GM21423 (cell line): ENCODE data around the gene FAM107B.

Source experiments
- ATAC-seq: cut with Tn5 transposase; IDR thresholded peaks from one replicate; pipeline ENCODE4 v1.9.1; 2021; ENCODE audit warnings: mild to moderate bottlenecking, moderate library complexity; ENCODE audit not compliant: unreplicated experiment

Gene FAM107B

GRCh38 chr10:14779001-14779651, 4.4 kb upstream of the FAM107B start:
- ATAC-seq: no peak

DNA sequence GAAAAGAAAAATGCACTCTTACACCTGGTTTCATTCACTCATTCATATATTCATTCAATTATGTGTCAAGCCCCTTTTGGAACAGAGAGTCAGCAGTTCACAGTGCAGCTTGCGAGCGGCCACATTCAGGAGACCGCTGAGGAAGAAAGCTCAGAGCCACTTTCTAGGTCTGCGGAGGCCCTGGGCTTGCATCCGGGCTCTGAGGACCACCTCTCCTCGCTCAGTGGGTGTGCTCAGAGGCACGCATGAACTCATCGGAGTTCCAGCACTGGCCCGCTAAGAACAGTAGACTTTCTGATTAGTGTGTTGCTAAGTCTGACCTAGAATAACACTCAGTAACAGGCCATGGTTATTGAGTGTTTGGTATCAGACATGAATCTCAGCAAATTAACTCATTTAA, 1.8 kb upstream of the FAM107B start:
- ATAC-seq: no peak

DNA sequence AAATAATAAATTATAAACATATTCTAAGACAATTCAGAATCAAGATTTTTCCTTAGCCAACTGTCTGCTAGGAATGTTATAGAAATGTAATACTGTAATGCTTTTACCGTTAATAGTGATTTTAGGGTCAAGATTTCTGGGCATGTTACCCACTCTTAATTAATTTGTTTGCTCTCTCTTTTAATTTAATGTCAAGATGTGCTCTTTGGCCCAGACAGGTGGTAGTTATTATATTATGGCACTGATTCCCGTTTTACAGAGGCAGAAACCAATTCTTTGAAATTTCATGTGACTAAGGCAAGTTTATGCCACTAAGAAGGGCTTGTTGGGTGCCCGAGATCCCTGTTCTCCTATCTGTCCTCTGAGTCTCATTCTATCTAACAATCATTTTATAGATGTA, 959 bp upstream of the FAM107B start:
- no peak for ATAC-seq

GRCh38 chr10:14774214-14774580, 500 bp downstream of the FAM107B start:
- ATAC-seq: no peak

- no peak for ATAC-seq
These were observed 1.0 kb downstream of the FAM107B start for GRCh38 chr10:14773551-14774213.

- ATAC-seq: no peak
These were observed 2.3 kb downstream of the FAM107B start for GRCh38 chr10:14772399-14772798.

DNA sequence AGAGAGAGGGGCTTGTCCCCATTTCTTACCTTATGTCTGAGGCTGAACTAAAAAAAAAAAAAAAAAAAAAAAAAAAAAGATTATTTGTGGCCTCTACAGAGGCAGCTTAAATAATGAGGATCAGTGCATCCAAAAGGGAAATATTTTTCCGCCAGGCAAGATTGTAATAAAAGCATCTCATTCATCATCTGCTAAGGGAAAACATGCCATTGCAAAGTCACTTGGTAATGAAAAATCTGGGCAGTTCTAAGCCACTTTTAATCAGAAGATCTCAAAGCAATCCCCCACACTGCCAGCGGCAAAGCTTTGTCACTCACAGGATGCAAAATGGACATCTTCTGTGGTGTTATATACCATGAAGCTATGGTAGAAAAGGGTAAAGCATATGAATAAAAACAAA, 3.8 kb downstream of the FAM107B start:
- no peak for ATAC-seq

- no peak for ATAC-seq
These were observed 13.3 kb downstream of the FAM107B start for GRCh38 chr10:14761372-14761771.

DNA sequence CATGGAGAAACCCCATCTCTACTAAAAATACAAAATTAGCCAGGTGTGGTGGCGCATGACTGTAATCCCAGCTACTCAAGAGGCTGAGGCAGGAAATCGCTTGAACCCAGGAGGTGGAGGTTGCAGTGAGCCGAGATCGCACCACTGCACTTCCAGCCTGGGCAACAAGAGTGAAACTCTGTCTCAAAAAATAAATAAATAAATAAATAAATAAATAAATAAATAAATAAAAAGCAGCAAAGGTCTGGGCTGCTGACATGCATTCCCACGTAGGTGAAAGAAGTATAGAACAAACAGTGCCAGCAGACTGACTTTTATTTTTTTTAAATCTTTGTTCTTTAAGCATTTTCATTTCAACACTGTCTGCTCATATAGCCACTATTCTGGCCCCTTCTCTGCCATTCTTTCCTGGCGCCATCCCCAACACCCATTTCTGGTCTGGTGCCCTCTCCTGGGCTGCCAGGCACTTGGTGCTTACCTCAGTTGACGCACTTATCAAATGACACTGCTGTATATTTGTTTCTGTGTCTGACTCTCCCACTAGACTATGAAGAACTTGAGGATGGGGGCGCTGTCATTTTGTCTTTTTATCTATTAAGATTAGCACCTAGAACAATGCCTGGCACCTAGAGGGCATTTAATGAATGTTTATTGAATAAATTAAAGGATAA, 15.6 kb downstream of the FAM107B start:
- no peak for ATAC-seq

DNA sequence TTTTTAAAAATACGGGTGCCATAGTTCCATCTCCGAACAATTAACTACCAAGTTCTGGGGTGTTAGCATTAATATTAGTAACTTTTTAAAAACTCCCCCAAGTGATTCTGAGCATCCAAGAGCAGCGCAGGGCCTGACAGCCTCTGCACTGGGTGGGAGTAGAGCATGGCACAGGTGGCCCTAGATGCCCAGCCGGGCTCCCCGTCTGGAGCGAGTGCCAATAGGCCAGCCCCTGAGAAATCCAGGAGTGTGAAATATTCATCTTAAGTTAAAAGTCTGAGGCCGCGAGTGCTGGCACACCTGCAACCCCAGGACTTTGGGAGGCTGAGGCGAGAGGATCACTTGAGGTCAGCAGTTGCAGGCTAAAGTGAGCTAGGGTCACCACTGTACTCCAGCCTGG, 16.2 kb downstream of the FAM107B start:
- ATAC-seq: no peak

DNA sequence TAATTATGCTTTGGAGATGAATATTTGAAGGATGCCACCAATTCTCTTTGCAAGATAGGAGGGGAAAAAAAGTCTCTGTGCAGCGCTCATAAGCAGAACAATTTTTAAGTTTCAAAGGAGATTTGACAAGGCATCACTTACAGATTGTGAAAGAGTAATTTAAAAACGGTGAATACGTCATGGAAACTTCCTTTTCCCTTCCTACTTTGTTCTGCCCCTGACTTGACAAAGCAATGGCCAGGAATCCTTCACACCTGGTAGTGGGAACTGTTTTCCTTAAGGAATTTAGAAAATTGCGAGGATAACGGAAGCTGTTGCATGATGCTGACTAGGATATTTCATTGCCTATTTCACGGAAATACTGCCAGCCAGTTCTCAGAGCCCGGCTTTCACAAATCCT, 16.7 kb downstream of the FAM107B start:
- no peak for ATAC-seq

DNA sequence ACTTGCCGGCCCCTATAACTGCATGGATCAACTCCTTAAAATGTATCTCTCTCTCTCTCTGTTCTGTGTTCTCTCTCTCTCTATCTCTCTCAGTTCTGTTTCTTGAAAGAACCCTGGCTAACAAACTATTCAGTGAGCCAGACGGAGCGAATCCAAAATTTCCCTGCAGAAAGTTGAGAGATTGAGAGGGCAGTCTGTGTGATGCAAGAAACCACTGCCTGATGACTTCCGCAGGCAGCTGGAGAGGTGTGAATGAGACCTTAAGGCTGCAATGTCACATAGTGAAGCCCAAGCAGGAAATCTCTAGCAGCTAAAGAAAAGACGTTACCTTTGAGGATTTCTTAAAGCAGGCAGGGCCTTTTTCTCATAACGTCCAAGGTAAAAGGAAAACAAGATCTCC, 17.3 kb downstream of the FAM107B start:
- no peak for ATAC-seq

- ATAC-seq: no peak
These were observed 21.3 kb downstream of the FAM107B start for GRCh38 chr10:14753441-14753840.

DNA sequence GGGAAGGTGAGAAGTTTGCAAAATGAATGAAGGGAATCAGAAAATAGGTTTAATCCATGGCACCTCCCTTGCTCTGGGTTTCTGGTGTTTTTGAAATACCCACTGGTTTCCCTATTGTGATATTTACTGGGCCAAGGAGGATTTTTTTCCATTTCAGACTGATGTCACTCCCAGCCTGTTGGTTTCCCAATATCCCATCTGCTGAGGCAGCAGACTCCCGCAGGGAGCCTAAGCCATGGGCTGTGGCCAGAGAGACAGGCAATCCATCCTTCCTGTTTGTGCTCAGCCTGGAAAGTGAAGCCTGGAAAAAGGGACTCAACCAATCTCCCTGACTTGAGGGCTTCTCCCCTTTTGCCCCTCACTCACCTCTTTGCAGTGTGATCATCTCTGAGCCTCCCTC, 22.8 kb downstream of the FAM107B start:
- no peak for ATAC-seq

- peak; percentile 70 for ATAC-seq
These were observed 23.4 kb downstream of the FAM107B start for GRCh38 chr10:14751014-14751896.

GRCh38 chr10:14749070-14749809, 25.5 kb downstream of the FAM107B start:
- ATAC-seq: no peak

DNA sequence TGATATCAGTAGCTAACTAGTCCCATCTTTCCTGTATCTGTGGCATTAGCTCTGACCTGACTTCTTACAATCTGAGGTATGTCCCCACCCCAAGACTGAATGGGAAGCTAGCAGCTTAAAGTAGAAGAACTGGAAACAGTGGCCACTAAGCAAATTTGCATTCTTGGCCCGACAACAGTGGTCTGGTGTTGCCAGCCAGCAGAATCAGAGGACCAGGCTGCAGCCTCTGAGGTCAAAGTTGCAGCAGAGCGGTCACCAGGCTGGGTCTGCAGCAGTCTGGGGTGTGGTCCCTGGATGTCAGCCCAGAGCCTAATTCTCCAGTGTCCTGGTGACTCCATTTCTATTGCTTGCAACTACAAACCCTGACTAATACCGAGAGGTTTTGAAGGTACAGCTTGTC, 26.3 kb downstream of the FAM107B start:
- ATAC-seq: no peak

GRCh38 chr10:14742815-14743214, 31.9 kb downstream of the FAM107B start:
- peak; percentile 81 for ATAC-seq

DNA sequence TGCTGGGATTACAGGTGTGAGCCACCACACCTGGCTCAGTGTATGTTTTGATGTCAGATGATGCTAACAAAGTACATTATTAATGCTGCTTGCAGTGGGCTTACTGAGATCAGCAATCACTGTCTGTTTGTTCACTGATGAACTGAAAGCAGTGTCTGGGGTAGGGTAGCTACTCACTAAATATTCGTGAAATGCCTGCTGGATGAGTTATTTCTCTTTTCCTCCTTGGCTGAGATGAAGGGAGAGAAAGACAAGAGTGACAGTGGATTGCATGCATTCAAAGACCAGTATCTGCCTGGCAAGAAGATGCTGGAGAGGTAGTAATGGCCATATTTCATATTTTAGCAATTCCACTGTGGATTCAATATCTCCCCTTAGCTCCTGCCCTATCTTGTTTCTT, 32.3 kb downstream of the FAM107B start:
- no peak for ATAC-seq

DNA sequence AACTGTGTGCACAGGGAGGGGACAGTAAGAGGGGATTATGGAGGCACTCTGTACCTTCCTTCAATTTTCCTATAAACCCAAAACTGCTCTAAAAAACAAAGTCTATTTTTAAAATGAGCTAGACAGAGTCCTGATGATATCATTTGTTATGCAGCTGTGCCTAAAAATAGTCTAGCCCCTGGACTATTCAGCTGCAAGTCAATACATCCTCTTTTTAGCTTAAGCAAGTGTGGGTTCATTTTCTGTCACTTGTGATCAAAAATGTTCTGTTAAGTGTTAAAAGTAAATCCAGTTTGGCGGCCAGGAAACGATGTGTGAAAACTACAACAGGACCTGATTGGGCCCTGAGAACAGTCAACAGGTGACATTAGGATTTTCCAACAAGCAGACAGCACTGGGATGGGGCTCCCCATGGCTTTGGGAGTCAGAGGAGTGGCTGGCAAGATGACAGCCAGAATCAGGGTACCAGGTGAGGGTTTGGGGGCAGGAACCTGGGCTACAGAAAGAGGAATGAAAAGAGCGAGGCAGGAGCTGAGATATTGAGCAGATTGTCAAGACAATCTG, 33.9 kb downstream of the FAM107B start:
- no peak for ATAC-seq
